HG03025 (cell line): ENCODE data around the gene MAN1A1.

Experiments used
- ATAC-seq: cut with Tn5 transposase; IDR thresholded peaks from one replicate; pipeline ENCODE4 v1.9.1; 2021; ENCODE audit warnings: mild to moderate bottlenecking, moderate library complexity; ENCODE audit not compliant: unreplicated experiment, low FRiP score

MAN1A1 gene

DNA sequence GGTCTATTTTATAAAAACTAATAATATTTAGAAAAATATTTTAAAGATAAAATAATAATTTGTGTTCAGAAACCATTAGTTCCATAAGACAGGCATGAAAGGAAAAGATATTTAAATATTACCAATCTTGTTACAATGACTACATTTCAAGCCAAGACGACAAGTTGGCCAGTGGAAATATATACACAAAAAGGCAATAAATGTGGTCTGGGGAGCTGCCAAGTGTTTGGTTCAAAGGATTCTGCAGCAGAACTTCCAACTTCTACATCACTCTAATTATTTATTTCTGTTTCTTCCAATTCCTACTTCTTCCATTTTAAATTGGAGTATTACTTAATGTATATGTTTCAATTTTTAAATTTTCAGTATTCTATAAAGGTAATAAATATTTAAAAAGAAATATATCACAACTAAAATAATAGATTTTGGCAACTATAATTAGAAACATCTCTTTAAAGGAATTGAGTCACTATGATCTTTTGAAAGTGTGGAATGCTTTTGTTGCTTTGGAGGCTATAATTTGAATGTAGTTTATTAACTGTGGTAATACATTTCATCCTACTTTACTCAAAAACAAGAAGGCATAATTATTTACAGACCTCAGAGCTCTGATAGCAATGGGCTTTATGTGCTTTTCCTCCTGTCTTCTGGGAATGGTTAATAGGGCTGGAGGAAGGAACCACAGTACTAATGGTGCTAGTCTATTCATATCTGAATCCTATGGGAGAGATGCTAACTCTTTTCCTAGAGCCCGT is 141.4 kb downstream of the MAN1A1 start:
- no peak for ATAC-seq

DNA sequence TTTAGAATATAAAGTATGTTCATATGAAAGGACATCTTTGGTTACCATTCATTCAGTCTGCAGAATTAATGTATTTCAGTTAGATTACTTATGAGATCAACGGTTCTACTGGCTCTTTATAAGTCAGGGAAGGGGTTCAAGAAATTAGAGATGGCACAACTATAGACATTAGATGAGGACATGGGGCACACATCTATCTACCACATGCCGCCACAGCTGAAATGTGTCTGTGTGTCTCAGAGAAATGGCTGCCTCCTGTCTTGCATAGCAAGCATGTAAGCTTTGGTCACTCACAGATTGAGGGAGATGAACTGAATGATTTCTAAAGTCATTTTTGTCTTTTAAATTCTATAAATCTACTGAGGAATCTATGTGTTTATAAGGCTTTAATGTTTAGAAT is 142.2 kb downstream of the MAN1A1 start:
- no peak for ATAC-seq

DNA sequence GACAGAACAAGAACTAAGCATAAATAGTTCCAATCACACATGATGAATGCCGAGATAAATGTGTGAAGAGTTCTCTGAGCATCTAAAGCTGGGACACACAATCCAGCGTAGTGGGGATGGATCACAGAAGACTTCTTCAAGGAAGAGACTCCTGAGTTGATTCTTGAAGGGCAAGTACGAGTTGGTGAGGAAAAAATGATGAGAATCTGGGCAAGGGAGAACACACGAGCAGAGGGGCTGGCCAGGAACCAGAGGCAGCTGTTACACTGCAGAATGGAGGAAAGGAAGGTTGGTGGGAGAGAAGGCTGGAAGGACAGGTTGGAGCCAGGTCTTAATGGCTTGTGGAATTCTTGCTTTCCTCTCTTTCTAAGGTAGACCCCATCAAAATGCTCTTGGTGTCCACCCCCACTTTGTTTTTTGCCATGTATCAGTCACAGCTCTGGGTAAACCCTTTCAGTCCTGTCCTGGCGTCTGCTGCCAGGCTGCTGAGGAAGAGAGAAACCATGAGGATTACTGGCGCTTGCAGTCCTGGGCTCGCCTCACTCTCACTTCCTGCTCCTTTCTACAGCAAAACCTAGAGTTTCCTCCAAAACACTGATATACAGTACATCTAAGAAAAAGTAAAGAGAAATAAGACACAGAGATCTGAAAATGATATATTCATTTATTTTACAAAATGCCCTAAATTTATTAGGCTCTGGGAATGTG is 143.5 kb downstream of the MAN1A1 start:
- ATAC-seq, result peak; percentile 97

DNA sequence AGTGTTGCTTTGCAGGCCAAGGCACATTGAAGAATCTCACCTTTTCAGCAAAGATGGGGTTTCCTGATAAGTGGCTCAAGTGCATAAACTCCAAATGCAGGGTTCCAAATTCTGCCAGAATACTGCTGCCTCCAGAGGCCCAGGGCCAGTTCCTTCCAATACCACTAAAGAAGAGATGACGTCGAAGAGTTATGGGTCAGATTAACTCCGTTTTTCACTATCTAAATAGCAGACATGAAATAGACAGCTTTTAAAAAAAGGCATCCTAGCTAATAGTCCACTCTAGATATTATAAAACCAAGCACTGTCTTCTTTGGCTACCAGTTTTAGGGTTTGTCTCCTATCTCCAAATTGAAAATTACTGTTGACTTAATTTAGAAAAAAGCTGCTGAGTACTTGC is 144.8 kb downstream of the MAN1A1 start:
- ATAC-seq, result no peak

DNA sequence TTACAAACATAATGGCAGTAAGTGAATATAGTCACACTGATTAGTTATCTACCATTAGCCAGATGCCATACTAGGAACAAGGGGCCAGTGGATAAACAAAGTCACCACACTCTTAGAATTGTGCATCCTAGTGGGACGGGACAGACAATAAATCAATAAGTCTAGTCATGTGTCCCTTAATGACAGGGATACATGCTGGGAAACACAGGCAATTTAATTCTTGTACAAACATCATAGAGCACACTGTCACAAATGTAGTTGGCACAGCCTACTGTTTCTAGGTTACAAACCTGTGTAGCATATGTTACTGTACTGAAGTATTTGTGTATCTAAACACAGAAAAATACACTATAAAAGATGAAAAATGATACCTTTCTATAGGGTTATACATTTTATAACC is 148.1 kb downstream of the MAN1A1 start:
- ATAC-seq, result no peak

DNA sequence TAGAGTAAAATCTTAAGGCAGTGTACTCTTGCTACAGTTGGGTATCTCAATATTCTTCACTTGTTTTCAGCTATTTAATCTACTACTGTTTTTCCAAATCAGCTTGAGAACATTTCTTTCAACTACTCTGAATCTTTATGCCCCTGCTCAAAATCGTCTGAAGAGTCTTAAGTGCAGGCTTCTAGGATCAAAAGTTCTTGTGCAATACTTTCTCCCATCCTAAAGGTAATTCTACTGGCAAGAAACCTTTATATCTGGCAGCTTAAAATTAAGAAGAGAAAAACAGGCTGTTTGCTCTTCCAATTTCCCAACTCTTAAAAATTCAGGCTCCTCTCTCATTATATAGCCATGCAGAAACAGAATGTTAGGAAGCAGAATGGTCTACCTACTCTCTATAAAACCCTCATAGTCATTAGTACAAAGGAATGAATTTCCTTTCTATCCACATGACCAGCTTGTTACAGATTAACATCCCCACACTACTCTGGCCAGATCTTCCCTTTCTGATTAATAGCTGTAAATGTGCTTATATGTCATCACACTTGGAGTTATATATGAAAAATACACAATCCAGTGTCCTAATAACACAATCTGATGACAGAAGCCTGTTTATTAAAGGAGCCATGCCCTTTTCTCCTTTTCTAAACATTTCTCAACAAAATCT is 148.9 kb downstream of the MAN1A1 start:
- ATAC-seq, result no peak

DNA sequence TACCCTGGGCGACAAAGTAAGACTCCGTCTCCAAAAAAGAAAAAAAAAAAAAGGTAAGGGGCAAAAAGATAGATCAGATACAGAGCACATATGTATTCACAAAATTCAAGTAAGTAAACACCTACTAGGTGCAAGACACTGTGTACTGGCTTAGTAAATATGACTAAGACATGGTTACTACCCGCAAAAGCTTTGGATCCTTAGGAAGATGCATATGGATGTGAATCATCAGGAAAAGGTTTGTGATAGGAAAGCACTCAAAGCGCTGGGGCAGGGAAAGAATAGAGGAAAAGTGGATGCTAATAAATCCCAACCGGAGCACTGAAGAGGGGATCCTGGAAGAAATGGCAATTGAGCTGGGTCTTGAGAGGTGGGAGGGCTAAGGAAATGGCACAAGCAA is 152.3 kb downstream of the MAN1A1 start:
- ATAC-seq, result no peak

DNA sequence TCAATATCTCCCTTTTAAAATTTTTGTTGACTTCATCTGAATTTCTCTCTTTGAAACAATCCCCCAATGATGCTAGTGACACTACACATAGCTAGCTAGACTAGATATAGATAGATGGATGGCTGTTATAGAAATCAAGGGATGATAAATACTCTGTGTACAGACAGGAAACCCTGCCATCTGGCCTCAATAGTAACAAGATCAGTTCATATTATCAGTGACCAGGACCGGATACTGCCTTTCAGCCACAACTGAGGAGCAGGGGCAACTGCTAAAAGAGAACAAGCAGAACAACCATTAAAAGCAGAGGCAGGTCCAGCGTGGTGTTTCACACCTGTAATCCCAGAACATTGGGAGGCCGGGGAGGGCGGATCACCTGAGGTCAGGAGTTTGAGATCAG is 152.8 kb downstream of the MAN1A1 start:
- ATAC-seq, result no peak

DNA sequence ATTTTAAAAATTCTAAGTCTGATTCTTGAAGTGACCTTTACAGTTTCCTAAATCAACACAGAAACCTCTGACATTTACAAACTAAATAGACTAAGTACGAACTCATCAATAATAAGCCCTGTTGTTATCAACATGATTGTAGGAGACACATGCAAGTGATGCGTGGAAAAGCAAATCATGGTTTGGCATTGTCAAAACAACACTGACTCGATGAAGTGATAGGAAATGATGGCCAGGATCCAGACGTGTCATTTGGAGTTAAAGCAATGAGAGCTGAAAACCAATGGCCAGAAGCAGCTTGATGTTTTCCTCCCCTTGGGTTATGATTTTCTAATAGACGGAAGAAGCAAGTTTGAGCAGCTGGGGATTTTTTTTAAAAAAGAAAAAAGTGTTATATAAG is 153.7 kb downstream of the MAN1A1 start:
- ATAC-seq, result no peak

DNA sequence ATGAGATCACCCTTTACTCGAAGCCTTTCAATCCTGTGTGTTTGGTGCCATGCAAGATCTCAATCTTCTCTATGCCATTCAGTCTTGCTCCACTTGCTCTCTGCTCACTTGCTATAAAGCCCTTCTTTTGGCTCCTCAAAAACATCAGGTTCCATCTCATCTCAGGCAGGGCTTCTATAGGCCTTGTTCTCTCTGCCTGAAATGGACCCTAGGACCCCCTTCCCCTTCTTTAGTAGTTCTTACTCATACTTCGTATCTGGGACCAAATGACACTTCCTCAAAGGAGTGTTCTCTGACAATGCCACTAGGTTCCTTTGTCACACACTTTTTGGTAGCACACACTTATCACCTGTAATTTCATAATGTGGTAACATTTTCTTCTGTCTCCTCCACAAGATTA is 154.4 kb downstream of the MAN1A1 start:
- ATAC-seq, result no peak

DNA sequence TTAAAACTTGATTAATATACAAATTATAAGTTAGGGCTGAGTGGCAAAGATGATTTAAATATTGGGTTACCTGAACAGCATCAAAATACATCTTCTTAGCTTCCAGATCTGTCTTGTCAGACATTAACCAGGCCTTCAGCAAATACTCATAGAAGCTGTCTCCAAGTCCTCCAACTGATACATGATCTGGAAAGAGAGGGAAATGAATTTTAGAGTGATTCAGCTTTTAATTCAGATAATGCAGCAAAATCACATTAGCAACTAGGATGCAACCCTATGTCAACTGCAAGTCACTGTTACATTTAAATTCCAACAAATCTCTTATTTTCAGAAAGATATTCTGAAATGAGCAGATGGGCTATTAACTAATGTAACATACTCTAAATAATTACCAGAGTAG is 155.9 kb downstream of the MAN1A1 start:
- ATAC-seq, result no peak

DNA sequence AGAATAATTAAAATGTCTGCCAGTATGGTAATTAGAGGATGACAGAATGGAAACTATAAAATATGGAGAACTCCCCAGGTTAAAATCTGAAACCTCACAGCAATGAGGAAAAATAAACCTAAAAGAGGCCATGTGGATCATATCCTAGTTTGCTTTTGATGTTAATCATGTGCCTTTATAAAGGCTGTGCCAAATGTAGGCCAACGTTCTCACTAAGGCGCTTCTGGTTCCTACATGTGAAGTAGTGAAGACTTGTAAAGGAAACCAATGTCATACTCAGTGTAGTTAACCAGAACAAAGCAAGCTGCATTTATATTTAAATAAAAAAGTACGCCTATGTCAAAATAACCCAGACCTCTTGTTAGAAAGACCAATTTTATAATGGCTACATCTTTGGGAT is 157.4 kb downstream of the MAN1A1 start:
- ATAC-seq, result no peak

DNA sequence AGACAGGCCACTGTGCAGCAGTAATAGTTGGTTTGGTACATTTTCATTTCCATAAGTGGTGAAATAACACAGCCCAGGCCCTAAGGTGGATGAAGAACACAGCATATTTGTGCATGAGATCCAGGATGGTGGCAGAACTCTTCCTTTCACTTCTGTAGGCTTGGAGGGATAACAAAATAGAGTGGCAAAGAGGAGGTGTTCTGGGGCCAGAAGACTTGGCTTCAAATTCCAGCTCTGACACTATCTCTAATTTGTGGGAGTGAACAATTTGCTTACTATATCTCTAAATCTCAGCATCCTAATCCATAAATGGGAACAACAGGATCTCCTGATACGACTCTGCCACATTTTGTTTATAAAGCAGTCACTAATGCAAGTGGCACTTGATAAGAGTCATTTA is 159.4 kb downstream of the MAN1A1 start:
- no peak for ATAC-seq

DNA sequence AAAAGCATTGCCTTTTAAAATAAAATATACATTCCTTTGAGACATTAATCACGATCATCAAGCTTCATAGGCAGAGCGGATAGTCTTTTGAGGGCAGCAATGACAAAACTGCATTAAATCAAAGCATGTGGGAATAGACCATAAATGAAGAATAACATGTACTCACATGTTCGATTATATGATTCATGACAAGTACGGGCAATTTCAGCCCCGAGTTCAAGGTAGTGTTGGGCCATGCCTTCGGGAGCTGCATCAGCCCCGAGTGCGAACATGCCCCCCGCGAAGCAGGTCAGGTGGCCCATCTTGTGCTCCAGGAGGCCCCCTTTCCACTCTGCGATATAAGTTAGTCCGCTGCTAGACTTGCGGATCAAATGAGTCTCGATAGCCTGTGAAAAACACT is 160.1 kb downstream of the MAN1A1 start:
- ATAC-seq, result no peak

DNA sequence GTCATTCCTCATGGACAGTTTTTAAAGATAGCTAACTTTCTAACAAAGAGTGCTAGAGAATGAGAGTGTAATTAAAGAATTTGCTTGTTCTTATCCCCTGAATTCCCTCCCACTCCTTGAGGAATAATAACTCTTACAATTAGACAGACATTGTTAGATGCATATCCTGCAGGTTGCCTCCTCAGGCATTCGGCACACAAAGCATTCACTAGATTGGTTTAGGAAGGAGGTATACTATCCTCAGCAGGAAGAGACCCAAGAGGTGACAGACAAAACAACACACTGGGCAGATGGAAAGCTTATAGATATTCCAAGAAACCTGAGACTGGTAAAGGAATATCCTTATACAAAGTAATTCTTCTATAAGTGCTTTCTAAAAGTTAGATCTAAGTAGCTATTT is 162.0 kb downstream of the MAN1A1 start:
- ATAC-seq, result no peak

DNA sequence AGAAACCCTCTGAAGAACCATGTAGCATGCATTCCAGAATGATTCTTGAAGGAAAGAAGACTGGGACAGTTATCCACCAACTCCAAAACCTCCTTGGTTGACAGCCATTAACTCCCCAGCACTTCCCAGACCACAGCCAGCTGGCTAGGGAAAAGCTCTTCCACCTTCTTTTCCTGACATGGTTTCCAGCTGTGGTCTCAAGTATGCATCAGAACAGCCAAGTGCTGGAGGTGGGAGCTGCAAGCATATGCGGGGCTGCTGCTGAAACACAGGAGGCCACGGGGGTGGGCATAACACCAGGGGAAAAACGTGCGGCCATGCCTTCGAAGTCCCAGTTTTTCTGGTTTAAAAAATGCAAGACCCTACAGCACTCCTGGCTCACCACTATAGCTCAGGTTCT is 163.1 kb downstream of the MAN1A1 start:
- no peak for ATAC-seq

DNA sequence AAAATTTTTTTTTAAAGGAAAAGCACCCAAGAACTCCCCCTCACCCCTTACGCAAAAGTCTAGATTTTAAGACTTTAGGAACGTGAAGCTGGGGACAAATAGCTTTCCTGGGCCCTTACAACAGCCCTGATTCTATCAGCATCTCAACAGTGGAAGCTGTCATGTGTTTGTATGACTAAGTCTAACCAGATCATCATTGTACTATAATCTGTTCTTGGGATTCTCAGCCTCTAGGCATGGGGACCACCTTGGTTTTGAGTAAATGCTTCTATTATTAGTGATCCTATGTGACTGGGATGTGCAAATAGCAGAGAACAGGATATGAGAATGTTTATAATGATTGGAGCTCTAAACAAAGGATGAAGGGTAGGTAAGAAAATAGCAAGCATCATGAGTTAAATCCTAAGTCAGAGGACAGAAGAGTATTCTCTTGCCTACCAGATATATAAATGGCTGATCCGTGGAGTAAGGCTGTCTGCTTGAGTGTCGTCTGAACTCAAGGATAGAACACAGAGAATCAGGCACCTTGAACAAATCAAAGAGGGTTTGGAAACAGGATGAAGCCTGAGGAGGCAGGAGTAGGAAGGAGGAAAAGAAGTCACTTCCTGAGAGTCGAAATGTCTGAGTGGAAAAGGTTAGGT is 165.4 kb downstream of the MAN1A1 start:
- ATAC-seq, result no peak

DNA sequence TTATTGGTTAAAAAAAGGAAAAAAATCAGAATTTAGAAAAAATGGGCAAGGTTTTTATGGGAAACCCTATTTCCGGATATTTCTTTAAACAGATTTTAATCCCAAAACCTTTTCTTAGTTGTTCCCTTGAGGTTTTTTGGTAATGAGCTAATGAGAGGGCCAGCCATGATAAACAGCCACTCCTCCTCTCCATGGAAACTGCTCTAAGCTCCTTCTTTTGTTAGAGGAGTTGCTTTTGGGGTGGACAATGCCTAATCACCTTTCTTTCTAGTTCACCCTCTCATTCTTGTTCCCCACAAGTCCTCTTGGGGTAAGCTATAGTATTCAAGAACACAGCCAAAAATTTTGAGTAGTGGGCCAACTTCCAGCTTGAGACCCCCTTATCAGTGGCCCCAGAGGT is 166.1 kb downstream of the MAN1A1 start:
- no peak for ATAC-seq

DNA sequence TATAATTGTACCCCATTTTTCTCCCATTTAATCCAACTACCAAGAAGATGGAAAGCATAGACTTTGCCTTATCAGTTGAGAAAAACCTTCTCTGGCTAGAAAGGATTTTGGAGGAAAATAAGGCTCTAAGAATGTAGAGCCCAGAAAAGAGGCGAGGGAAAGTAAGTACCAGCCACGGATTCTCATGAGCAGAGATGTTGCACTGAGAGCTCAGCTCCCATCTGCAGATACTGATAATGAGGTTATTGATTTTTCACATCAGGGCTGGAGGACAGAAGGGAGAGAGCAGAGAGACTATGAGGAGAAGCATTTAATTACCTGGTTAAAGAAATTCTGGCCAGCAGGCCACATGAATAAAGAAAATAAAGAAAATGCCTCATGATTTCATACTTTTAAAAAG is 166.7 kb downstream of the MAN1A1 start:
- no peak for ATAC-seq

DNA sequence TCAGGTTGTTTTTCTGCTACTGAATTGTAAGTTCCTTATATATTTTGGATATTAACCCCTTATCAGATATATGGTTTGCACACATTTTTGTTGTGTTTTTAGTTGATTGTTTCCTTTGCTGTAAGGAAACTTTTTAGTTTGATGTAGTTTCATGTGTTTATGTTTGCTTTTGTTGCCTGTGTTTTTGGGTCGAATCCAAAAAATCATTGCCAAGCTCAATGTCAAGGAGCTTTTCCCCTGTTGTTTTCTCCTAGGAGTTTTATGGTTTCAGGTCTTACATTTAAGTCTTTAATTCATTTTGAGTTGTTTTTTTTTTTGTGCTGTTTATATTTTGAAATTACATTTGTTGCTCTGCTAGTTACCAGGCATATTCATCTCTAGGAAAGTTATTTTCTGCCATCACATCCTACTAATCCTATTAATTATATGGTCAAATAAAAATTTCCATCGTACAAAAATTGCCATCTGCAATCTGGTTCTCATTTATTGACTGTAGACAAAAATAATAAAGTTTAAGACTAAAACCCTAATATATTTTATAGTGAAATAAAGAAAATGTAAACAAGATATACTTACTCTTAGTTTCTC is 167.3 kb downstream of the MAN1A1 start:
- no peak for ATAC-seq

DNA sequence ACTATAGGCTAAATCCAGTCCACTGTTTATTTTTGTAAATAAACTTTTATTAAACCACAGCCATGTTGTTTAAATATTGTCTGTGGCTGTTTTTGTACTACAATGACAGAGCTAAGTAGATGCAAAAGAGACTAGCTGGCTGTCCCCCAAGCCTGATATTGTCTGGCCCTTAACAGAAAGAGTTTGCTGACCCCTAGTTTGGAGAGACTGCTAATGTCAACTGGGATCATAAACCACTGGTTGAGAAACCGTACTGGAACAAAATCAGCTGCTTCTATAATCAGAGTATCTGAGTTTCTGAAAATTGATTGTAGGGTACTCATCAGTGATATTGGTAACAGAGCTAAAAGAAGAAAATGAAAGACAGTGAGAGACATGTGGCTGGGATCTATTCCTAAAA is 168.5 kb downstream of the MAN1A1 start:
- ATAC-seq, result no peak
